PFSK-1 (cell line): ENCODE measurements around the gene ALPI.

Experiments used
- FOXP2 ChIP-seq: optimal IDR thresholded peaks from 2 replicates; pipeline ENCODE3; 2011; ENCODE audit warnings: borderline replicate concordance, control low read depth, inconsistent platforms; ENCODE audit not compliant: insufficient read depth; ENCODE audit errors: extremely low read length, extremely low read depth
- POLR2AphosphoS5 ChIP-seq: IDR thresholded peaks from 2 replicates; pipeline ENCODE4 v1.6.1; 2012; ENCODE audit warnings: low read depth, mild to moderate bottlenecking, control low read depth, low read length, moderate library complexity
- REST ChIP-seq, 2 experiments: IDR thresholded peaks; 2 replicates each; pipeline versions ENCODE4 v1.6.1 to v1.8.0; 2011 to 2012; ENCODE audit warnings: low read depth in 2 of 2, low read length in 2 of 2, control low read depth in 1 of 2, inconsistent platforms in 1 of 2, mild to moderate bottlenecking in 1 of 2, moderate library complexity in 1 of 2; ENCODE audit not compliant: insufficient read depth in 1 of 2
- TAF1 ChIP-seq: IDR thresholded peaks from 2 replicates; pipeline ENCODE4 v1.6.1; 2012; ENCODE audit warnings: low read length, control low read depth, borderline replicate concordance; ENCODE audit not compliant: insufficient read depth

DNA sequence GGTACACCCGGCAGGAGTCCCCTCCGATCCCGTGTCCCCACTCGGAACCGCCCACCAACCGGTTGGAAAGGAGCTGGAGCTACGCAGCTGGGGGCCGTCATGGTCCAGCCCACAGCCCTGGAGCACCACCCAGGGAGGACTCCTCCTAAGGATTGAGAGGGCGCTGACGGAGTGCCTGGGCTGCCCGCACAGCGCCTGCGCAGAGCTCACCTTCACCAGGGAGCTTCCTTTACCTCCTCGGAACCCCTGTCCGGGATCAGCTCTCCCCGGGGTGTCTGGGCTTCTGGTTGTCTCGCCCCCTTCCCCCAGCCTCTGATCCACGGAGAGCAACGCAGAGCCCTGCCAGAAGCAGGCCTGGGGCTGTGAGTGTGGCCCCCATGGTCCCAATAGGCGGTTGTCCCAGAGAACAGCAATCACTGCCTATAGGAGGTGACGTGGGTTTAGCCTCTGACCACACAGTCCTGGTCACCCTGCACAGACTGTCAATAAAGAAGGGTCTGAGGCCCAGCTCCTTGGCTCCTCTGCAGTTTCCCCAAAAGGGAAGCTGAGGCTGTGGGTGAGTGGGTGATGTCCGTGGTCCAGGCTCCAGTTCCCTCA, 34.7 kb upstream of the ALPI start:
- TF ChIP-seq POLR2AphosphoS5 = no peak
- TF ChIP-seq REST (IDR thresholded peaks at IDR 0.05; ENCODE audit: insufficient read depth in 1 of 2, low read depth in 2 of 2, low read length in 2 of 2) = no peak
- TF ChIP-seq TAF1 = no peak
- TF ChIP-seq FOXP2 = no peak
